Colonic mucosa (tissue), 4 donors: ENCODE results near the gene ARHGEF37. TPM values are rescaled to one million over a fixed set of nuclear protein-coding genes. Genes with fewer than 3 reads are reported as not detected.
"Not testable (repeated sequence)": the region's sequence is repeated elsewhere in the genome, so short reads cannot be mapped to it uniquely, and the experiment has no call there.

Experiments used
- DNase-seq: peaks from one replicate; pipeline ENCODE4 v3.0.0-alpha.2; 2020
- H3K27ac ChIP-seq: fragments of 200-600 bp; one replicate; pipeline ENCODE4 v1.8.0; 2021
- H3K27me3 ChIP-seq: fragments of 200-600 bp; one replicate; pipeline ENCODE4 v1.8.0; 2021
- H3K36me3 ChIP-seq: fragments of 200-600 bp; one replicate; pipeline ENCODE4 v1.8.0; 2021
- H3K4me1 ChIP-seq: fragments of 200-600 bp; one replicate; pipeline ENCODE4 v1.8.0; 2021; ENCODE audit warnings: mild to moderate bottlenecking
- H3K4me3 ChIP-seq: fragments of 200-600 bp; one replicate; pipeline ENCODE4 v1.8.0; 2021
- H3K9ac ChIP-seq, 2 donors: one replicate each; pipeline ENCODE4 v1.7.0; 2013; ENCODE audit warnings: control low read depth in 2 of 2, low read depth in 2 of 2, low read length in 2 of 2
- H3K9me3 ChIP-seq: fragments of 200-600 bp; one replicate; pipeline ENCODE4 v1.8.0; 2021
- CTCF ChIP-seq: fragments of 200-600 bp; IDR thresholded peaks from one replicate; pipeline ENCODE4 v1.8.0; 2022; ENCODE audit warnings: antibody characterized with exemption, mild to moderate bottlenecking
- intact Hi-C: fragments of 100-400 bp; cut with DNase I; formaldehyde crosslinking; loops from one replicate; pipeline ENCODE4 v1.14.1; 2022
- total RNA-seq, 2 donors: library from RNA; stranded (reverse); fragmentation: NEBNext Ultra II Directional in 1 of 2; extraction: Animal tissue kit (Norgen Biotek cat#: 25700) in 1 of 2; gene quantifications; one replicate each; pipeline ENCODE4 v1.2.1, GENCODE V29; 2021
- donor health status: healthy.
- donor health status: DM: no; HTN: no; CAD: no.
- donor health status: DM: no; HTN: no; CAD: no.

ARHGEF37 gene
- total RNA-seq, 2 donors from 2014 or later: 11.9 to 15.7 TPM

- no peak for TF ChIP-seq CTCF
- no peaks in the 10 kb centered on the region for H3K36me3 ChIP-seq
- intact Hi-C loops: no loop called here
- no peaks in the 10 kb centered on the region for H3K4me1 ChIP-seq
- no peak overlapping the region for H3K27ac ChIP-seq
- H3K9me3 ChIP-seq: no peaks in the 10 kb centered on the region
- no peaks in the 10 kb centered on the region for H3K27me3 ChIP-seq
- no peak overlapping the region for H3K9ac ChIP-seq
- DNase-seq: no peak
- H3K4me3 ChIP-seq: no peak overlapping the region
These were observed 16.3 kb downstream of the ARHGEF37 start for GRCh38 chr5:149597618-149598017.

GRCh38 chr5:149598234-149598633 is 16.9 kb downstream of the ARHGEF37 start:
- H3K9me3 ChIP-seq: not testable (repeated sequence)

DNA sequence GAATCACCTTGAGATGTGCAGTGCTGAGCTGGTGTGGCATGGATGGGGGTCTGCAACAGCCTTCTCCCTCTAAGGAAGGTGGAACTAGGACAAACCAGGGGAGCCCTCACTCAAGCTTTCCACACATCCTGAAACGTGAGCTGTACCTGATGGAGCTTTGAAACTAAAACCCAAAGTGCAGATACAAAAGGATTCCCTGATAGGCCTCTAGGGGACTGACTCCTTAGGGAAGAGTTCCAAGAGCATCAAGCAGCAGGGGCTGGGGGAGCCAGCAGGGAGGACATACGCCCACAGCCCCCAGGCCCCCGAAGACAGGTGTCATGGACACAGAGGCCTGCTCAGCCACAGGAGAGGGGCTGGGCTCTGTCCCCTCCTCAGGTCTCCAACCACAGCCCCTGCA is 17.7 kb downstream of the ARHGEF37 start:
- H3K27ac ChIP-seq: no peak overlapping the region
- intact Hi-C loops: no loop called here
- H3K36me3 ChIP-seq: no peaks in the 10 kb centered on the region
- no peaks in the 10 kb centered on the region for H3K4me1 ChIP-seq
- H3K27me3 ChIP-seq: no peaks in the 10 kb centered on the region
- H3K9me3 ChIP-seq: no peaks in the 10 kb centered on the region
- DNase-seq: no peak
- H3K4me3 ChIP-seq: no peak overlapping the region
- no peak overlapping the region for H3K9ac ChIP-seq
- no peak for TF ChIP-seq CTCF

More at GRCh38 chr5:149598234-149598633, 16.9 kb downstream of the ARHGEF37 start:
- H3K4me1 ChIP-seq, H3K9ac ChIP-seq, H3K27me3 ChIP-seq, H3K4me3 ChIP-seq, H3K27ac ChIP-seq, DNase-seq, intact Hi-C loops, H3K36me3 ChIP-seq: not testable (repeated sequence)

- Histone ChIP-seq H3K9me3 (no peaks in the 10 kb centered on the region), H3K27me3 (no peaks in the 10 kb centered on the region), H3K36me3 (no peaks in the 10 kb centered on the region), H3K4me1 (no peaks in the 10 kb centered on the region), H3K9ac (no peak overlapping the region), H3K27ac (no peak overlapping the region), H3K4me3 (no peak overlapping the region)
- no peak for DNase-seq
- TF ChIP-seq CTCF: no peak
- intact Hi-C loops: no loop called here
These were observed 18.1 kb downstream of the ARHGEF37 start for GRCh38 chr5:149599375-149599774.

GRCh38 chr5:149600932-149601331 is 19.6 kb downstream of the ARHGEF37 start:
- intact Hi-C loops: no loop called here
- no peak for DNase-seq
- no peaks in the 10 kb centered on the region for H3K9me3 ChIP-seq
- no peak overlapping the region for H3K27ac ChIP-seq
- no peaks in the 10 kb centered on the region for H3K36me3 ChIP-seq
- no peak overlapping the region for H3K4me3 ChIP-seq
- no peak for TF ChIP-seq CTCF
- peaks cover 6% of the 10 kb centered on the region for H3K4me1 ChIP-seq
- H3K27me3 ChIP-seq: no peaks in the 10 kb centered on the region
- no peak overlapping the region for H3K9ac ChIP-seq

GRCh38 chr5:149603210-149603609 is 21.9 kb downstream of the ARHGEF37 start:
- Histone ChIP-seq H3K4me1 (peaks cover 10% of the 10 kb centered on the region), H3K9me3 (no peaks in the 10 kb centered on the region), H3K9ac (no peak overlapping the region), H3K4me3 (no peak overlapping the region), H3K27me3 (no peaks in the 10 kb centered on the region), H3K27ac (peak overlapping the region; percentile 31), H3K36me3 (no peaks in the 10 kb centered on the region)
- TF ChIP-seq CTCF: no peak
- DNase-seq: peak; percentile 56
- intact Hi-C loops: no loop called here
